G401 (cell line): ENCODE measurements around the gene CUL4A. TPM values are rescaled to one million over a fixed set of nuclear protein-coding genes. Genes with fewer than 3 reads are reported as not detected.
A peak's percentile ranks its signal among the peaks of the same experiment; 100 is the strongest.

Experiments
- DNase-seq: peaks from one replicate; pipeline ENCODE4 v3.0.0-alpha.2; 2015; ENCODE audit warnings: low spot score
- in situ Hi-C: cut with HindIII; loops from 2 replicates; pipeline ENCODE4 v1.10.0; 2016; ENCODE audit warnings: low sequenced_read_pairs, mixed read lengths
- total RNA-seq: library from RNA; depleted of rRNA; stranded (reverse); fragments of >200 nt; shearing (Covaris generic); gene quantifications from 2 replicates; pipeline ENCODE4 v1.2.3, GENCODE V29; 2014

The CUL4A gene
- total RNA-seq, 1 experiment from 2014 or later, result 194 TPM

DNA sequence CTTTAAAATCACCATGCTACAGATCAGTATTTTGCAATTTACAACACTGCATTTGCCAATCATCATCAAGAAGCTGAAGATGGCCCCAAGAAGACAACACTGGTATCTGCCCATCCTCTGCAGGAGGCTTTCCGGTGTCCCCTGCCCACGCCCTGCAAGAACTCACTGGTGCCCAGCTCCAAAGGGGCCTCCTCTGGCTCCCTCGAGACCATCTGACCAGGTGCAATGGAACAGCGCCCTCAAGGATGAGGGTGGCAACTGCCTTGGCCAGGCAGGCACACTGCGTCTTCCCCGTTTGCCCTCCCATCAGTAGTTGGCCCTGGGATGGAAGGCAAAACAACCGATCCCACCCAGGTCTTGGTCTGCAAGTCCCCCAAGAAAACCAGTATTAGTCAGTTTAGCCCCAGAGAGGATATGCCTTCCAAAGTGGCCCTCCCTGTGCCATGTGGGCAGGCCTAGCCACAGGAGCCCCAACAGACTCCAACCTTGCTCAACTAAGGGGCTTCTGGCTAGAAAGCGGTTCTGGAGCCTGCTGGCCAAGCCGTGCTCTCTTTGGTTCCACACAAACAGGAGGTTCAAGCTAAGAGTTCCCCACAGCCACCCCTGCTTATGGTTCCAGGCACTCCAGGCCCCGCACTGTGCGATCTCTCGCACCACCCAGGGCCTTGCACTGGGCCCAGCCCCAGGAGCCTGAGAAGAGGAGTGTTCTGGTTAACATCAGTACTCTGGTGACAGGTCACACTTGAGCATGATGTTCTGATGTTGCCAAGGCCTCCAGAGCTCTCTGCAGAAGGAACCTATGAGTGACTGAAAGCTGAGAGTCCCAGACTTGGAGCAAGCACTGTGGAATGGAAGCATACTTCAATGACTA lies 5.7 kb upstream of the CUL4A start:
- in situ Hi-C loops, result no loop called here
- DNase-seq, result no peak

DNA sequence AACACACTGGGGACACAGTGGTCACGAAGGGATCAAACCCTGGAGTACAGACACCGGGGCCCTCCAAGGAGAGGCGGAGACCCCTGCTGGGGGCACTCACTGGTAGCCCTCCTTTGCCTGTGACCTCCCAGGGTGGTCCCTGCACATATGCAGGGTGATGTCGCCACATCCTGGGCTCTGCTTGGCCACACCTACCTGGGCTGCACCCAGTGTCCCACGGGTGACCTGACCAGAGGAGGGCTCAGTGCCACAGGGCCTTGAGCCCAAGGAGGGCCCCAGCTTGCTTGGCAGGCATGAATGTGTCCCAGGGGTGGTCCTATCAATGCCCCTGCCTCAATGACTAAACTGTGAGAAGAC lies 5.1 kb upstream of the CUL4A start:
- no peak for DNase-seq
- in situ Hi-C loops, result no loop called here

- in situ Hi-C loops, result no loop called here
- DNase-seq, result no peak
Measured at GRCh38 chr13:113205428-113205931, 3.9 kb upstream of the CUL4A start.

DNA sequence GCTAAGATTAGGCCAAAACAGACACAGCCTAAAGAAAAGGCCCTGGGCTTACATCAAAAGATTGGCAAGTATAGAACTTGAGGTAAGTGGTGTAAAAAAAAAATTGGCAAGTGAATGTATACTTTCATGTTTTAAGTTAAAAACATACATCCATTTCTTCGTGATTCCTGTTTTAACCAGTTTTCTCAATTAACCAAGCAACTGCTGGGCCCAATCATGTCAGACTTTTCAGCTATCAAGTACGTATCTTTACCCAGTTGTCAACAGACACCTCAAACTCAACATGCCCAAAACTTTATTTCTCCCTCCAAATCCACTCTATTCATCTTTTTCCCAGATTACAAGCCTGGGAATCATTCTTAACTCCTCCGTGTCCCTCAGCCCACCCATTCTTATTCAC lies 2.0 kb upstream of the CUL4A start:
- in situ Hi-C loops, result no loop called here
- no peak for DNase-seq

DNA sequence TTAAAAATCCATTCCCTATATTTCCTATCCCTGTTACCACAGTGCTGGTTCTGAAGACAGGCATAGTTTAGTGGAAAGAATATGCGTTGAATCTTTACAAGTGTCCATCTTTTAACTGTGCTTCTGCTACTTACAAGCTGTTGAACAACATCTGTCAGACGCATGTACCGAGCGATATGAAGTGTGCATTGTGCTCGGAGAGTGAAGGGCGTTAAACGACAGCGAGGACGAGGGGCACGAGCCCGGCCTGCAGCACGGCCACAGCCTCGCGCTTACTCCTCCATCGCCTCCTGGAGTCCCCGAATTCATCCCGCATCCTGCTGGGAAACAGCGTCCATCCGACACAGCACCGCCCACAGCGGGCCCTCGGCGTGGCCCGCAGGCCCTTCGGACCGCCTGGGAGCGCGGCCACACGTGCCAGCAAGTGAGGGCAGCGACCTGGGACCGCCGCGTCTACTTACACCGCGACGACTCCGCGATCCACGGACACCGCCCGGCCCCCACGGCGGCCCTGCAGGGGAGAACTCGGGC lies 1.5 kb upstream of the CUL4A start:
- peak; percentile 25 for DNase-seq
- in situ Hi-C loops, result no loop called here

- peak; percentile 87 for DNase-seq
- in situ Hi-C loops, result no loop called here
Measured at GRCh38 chr13:113208421-113209335, 735 bp upstream of the CUL4A start, which contains the start of gene PCID2. PCID2 (minus strand) TSS chr13:113208669; CDS start chr13:113208634, 35 bp downstream.

DNA sequence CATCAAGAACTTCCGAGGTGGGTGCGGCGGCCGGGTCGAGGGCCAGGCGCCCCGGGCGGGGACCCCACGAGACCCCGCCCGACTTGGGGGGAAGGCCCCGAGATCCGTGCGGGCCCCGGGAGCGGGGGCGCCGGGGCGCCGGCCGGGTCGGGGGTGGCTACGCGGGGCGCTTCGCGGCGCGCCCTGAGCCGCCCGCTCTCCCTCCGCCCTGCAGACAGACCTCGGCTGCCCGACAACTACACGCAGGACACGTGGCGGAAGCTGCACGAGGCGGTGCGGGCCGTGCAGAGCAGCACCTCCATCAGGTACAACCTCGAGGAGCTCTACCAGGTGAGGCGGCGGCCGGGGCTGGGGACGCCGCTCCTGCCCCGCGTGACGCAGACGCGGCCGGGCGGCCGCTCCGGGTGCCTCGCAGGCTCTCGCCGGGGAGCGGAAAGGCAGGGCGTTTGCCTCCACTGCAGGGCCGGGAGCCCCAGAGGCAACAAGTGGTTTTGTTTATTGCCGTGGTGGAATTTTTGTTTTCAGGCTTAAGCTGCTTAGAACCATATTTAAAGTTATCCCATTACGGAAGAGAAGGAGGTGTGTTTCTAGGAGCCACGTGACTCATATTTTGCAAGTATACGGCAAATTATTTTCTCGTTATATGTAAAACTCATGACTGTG lies 477 bp downstream of the CUL4A start:
- DNase-seq, result peak; percentile 40
- in situ Hi-C loops, result no loop called here

- in situ Hi-C loops, result no loop called here
Measured at GRCh38 chr13:113210833-113211232, 1.4 kb downstream of the CUL4A start.

DNA sequence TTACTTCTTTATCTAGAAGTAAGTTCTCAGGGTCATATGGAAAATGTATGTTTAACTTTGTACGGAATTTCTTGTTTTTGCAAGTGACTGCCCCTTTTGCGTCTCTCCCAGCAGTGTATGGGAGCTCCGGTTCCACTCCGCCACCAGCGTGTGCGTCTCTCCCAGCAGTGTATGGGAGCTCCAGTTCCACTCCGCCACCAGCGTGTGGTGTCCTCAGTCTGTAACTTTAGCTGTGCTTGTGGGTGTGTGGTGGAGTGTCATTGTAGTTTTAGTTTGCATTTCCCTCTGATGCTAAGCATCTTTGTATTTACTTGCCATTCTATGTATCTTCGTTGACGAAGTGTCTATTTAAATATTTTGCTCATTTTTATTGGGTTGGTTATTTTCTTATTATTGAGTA lies 2.4 kb downstream of the CUL4A start:
- DNase-seq, result no peak
- in situ Hi-C loops, result no loop called here

More at GRCh38 chr13:113210833-113211232, 1.4 kb downstream of the CUL4A start:
- no peak for DNase-seq

DNA sequence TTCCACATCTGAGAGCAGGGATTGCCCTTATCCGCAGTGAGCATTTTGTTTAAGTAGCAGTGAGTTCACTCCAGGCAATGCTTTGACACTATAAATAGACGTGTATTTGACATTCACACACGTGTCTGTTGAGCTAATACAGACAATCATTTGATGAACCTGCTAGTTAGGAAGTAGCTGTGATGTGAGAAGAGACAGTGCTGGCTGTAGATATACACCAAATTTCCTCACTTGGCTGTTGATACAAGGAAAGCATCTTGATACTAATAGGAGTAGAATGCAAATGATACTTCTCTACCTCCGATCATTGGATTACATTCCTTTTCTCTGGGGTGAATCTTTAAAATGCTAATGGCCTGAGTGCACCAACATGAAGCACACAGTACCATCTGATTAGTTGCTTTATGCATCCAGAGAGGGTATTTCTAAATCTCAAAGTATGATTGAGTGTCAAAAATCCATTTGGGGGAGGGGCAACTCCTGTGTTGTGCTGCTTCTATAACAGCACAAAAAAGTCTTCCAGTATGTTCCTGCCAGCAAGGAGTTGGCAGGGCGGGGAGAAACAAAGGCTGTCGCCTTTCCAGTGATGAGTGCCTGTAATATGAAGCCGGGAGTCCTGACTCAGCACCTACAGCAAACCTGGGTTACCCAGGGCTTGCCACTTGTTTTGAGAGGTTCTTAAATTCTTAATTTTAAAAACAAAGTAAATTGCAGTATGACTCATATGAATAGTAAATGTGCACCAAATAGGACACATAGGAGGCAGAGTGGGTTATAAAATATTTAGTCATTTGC lies 7.0 kb downstream of the CUL4A start:
- in situ Hi-C loops, result no loop called here
- DNase-seq, result peak; percentile 60

DNA sequence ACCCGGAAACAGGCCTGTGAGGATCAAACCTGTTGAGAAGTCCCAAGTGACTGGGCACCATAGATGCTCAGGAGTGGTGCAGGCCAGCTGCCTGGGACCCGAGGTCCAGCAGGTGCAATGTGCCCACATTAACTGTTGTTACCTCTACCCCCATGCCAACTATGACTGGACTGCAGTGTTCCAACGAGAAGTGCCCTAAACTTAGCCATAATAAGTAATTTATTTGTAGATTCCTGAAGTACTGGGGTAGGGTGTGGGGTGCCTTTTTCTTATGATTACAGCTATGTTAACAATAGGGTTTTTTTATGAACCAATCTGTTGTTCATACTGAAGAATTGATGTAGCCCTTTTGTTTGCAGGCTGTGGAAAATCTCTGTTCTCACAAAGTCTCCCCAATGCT lies 9.2 kb downstream of the CUL4A start:
- DNase-seq, result no peak
- in situ Hi-C loops, result no loop called here

DNA sequence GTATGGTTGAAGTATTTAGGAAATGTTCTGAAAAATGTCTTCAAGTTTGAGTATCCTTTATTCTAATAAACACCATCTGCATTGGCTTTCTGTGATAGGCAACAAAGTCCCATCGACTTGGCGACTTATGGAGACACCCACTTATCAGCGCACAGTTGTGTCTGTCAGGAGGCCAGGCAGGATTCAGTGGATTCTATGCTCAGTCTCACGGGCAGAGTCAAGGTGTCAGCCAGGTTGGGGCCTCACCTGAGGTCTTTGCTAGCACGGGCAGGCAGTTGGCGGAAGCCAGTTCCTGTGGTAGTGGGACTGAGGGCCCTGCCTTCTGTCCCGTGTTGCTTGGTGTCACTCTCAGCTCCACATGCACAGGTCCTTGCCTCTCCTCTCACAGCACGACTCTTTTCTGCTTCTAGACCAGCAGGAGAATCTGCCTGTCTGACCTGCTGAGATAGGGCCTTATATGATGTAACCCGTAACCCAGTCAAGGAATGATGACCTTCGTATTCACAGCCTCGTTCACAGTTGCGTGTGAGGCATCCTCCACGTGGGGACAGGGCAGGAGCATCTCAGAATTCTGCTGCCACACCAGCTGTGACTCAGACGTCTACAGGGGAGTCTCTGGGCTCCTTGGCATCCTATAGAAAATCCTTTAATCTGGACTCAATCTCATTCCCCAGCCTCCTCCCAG lies 10.0 kb downstream of the CUL4A start:
- DNase-seq, result no peak
- in situ Hi-C loops, result no loop called here

DNA sequence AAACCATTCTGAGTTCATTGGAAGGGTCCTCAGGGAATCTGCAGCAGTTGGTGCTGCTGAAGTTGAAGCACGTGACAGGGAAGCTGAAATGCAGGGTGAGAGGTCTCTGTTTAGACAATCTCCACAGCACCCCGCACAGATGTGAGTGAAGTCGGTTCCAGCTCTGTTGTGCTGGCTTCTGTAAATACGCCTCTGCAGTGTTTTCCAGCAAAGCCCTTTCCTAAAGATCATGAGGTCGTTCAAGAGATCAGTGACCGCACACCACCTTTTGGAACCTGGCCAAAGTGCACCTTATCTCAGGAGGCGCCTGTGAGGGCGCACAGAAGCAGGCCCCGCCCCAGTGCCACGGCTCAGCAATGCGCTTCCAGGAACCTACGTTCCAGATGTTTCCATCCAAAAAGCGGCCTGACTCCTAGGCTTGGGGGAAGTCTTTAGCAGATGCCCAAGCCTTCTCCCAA lies 10.8 kb downstream of the CUL4A start:
- in situ Hi-C loops, result no loop called here
- no peak for DNase-seq

- DNase-seq, result no peak
- in situ Hi-C loops, result no loop called here
Measured at GRCh38 chr13:113220877-113221276, 11.5 kb downstream of the CUL4A start.

DNA sequence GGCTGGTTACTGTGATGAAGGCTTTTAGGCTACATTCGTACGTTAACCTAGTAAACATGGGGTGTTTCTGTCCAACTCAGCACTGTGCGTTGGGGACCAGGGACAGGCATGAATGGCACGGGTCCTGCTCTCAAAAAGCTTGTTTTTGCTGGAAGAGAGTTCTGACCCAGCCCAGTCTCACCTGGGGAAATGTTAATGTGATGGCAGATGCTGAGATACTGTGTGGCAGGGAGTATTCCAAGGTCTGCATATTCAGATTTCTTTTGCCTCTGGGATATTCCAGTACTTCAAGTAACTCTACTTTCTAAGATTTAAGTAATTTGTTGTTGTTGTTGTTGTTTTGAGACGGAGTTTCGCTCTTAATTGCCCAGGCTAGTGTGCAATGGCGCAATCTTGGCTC lies 13.7 kb downstream of the CUL4A start:
- in situ Hi-C loops, result no loop called here
- no peak for DNase-seq

DNA sequence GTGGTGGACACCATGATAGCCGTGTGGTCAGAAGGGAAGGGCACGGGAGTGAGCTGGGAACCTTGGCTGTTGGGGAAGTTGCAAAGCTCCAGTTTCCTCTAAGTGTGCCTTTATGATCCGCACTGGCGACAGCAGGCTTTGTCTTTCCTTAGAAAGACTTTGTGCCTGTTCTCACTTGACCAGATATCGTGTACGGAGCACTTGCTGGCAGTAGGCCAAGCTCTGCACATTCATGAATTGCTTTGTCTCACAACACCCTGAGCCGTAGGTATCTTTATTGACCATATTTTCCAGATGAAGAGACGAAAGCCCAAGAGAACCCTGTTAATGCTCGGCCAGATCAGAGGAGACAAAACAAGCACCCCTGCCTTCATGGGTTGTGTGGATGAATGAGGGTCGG lies 15.1 kb downstream of the CUL4A start:
- in situ Hi-C loops, result no loop called here
- no peak for DNase-seq

DNA sequence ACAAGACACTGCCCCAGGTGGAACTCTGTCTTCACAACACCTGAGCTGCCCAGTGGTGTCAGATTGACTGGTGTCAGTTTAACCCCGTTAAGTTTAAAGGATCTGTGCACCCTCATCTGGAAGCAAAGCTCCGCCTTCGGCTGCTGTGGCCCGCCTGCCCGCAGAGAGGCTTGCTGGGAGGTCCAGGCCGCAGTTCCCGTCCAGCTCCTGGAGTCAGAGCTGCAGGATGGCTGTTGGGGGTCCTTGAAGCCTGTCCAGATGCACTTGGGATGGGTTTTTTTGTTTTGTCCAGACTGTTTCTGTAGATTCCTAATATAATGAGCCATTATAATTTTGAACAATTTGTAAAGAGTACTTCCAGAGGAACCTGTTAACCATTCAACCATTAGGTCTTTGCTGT lies 16.1 kb downstream of the CUL4A start:
- in situ Hi-C loops, result no loop called here
- no peak for DNase-seq
